ENCODE results near the gene KRTAP12-4.

Gene KRTAP12-4

GRCh38 chr21:44609193-44609592 is 45.3 kb downstream of the KRTAP12-4 start:
- Histone ChIP-seq H4K20me1 (ENCODE audit: insufficient read depth, low read length) (no peaks in the 10 kb centered on the region), H3K4me2 (ENCODE audit: low read length) (no peak overlapping the region), H3K27ac (ENCODE audit: low read length) (no peak overlapping the region), H3K4me1 (ENCODE audit: low read length) (no peaks in the 10 kb centered on the region), H3K9ac (ENCODE audit: low read length) (no peak overlapping the region), H3K9me3 (ENCODE audit: insufficient read depth, low read length) (no peaks in the 10 kb centered on the region), H3K79me2 (ENCODE audit: low read length) (no peaks in the 10 kb centered on the region), H2AFZ (ENCODE audit: low read depth, low read length) (no peak overlapping the region), H3K27me3 (ENCODE audit: low read depth, low read length) (no peaks in the 10 kb centered on the region; the same call in 1 of the 2 replicates), H3K36me3 (replicated peaks; ENCODE audit: low read depth, low read length) (no peaks in the 10 kb centered on the region), H3K4me3 (ENCODE audit: low read length) (no peak overlapping the region)
- TF ChIP-seq EZH2phosphoT487 (IDR thresholded peaks at IDR 0.05; ENCODE audit: low read depth) (no peak), CTCF (IDR thresholded peaks at IDR 0.05; ENCODE audit: low read depth, low read length) (no peak)

- no peaks in the 10 kb centered on the region for H3K9me3 ChIP-seq (ENCODE audit: insufficient read depth, low read length)
- no peak overlapping the region for H2AFZ ChIP-seq (ENCODE audit: low read depth, low read length)
- H3K36me3 ChIP-seq (replicated peaks; ENCODE audit: low read depth, low read length): no peaks in the 10 kb centered on the region
- no peak overlapping the region for H3K27ac ChIP-seq (ENCODE audit: low read length)
- no peak overlapping the region for H3K4me2 ChIP-seq (ENCODE audit: low read length)
- no peaks in the 10 kb centered on the region; the same call in 1 of the 2 replicates for H3K27me3 ChIP-seq (ENCODE audit: low read depth, low read length)
- no peak overlapping the region for H3K4me3 ChIP-seq (ENCODE audit: low read length)
- H3K4me1 ChIP-seq (ENCODE audit: low read length): no peaks in the 10 kb centered on the region
- no peak for TF ChIP-seq CTCF (IDR thresholded peaks at IDR 0.05; ENCODE audit: low read depth, low read length)
- no peak for TF ChIP-seq EZH2phosphoT487 (IDR thresholded peaks at IDR 0.05; ENCODE audit: low read depth)
- H3K79me2 ChIP-seq (ENCODE audit: low read length): no peaks in the 10 kb centered on the region
- no peak overlapping the region for H3K9ac ChIP-seq (ENCODE audit: low read length)
- no peaks in the 10 kb centered on the region for H4K20me1 ChIP-seq (ENCODE audit: insufficient read depth, low read length)
Observed at GRCh38 chr21:44606495-44606894, 48.0 kb downstream of the KRTAP12-4 start.

All from OCI-LY3 (cell line).